ENCODE data around the gene USP17L17. TPM values are rescaled to one million over a fixed set of nuclear protein-coding genes. Genes with fewer than 3 reads are reported as not detected.
"Not testable (repeated sequence)": the region's sequence is repeated elsewhere in the genome, so short reads cannot be mapped to it uniquely, and the experiment has no call there.

The USP17L17 gene
- total RNA-seq, 2 experiments from 2014 or later, result not detected

- H3K36me3 Mint-ChIP-seq; H3K9me3 Mint-ChIP-seq; ATAC-seq (ENCODE audit: low read depth); H3K4me1 Mint-ChIP-seq; H3K27me3 Mint-ChIP-seq; POLR2A ChIA-PET; H3K27ac Mint-ChIP-seq; H3K4me3 Mint-ChIP-seq: not testable (repeated sequence)
- DNase-seq, result peak; percentile 49
These were observed 28.0 kb downstream of the USP17L17 start for GRCh38 chr4:9271719-9272118.

Other genes with a start within 250 kb of the USP17L17 start
- not detected for gene FAM90A26, start 73.5 kb upstream of the USP17L17 start, total RNA-seq
- gene USP17L10, start 33.2 kb upstream of the USP17L17 start, total RNA-seq, result not detected
- not detected for gene USP17L11, start 28.5 kb upstream of the USP17L17 start, total RNA-seq
- not detected for gene USP17L12, start 23.7 kb upstream of the USP17L17 start, total RNA-seq
- gene USP17L13, start 19.0 kb upstream of the USP17L17 start, total RNA-seq, result not detected
- gene USP17L15, start 9.5 kb upstream of the USP17L17 start, total RNA-seq, result not detected
- gene USP17L18, start 4.8 kb downstream of the USP17L17 start, total RNA-seq, result not detected
- gene USP17L19, start 9.5 kb downstream of the USP17L17 start, total RNA-seq, result not detected
- not detected for gene USP17L20, start 14.2 kb downstream of the USP17L17 start, total RNA-seq
- gene USP17L21, start 19.0 kb downstream of the USP17L17 start, total RNA-seq, result not detected
- not detected for gene USP17L22, start 23.7 kb downstream of the USP17L17 start, total RNA-seq
- not detected for gene USP17L24, start 81.3 kb downstream of the USP17L17 start, total RNA-seq
- not detected for gene USP17L25, start 86.0 kb downstream of the USP17L17 start, total RNA-seq
- gene USP17L26, start 90.8 kb downstream of the USP17L17 start, total RNA-seq, result not detected
- gene USP17L5, start 95.5 kb downstream of the USP17L17 start, total RNA-seq, result not detected
- not detected for gene USP17L27, start 100.3 kb downstream of the USP17L17 start, total RNA-seq
- gene USP17L28, start 105.0 kb downstream of the USP17L17 start, total RNA-seq, result not detected
- gene USP17L29, start 109.8 kb downstream of the USP17L17 start, total RNA-seq, result not detected
- gene USP17L30, start 119.2 kb downstream of the USP17L17 start, total RNA-seq, result not detected
- gene DEFB131A, start 200.5 kb downstream of the USP17L17 start, total RNA-seq, result not detected